Measurements from ENCODE around the gene STUB1. TPM values are rescaled to one million over a fixed set of nuclear protein-coding genes. Genes with fewer than 3 reads are reported as not detected.

The STUB1 gene
- total and polyA plus RNA-seq, 10 of the 15 experiments (the other 5 are each of a cell fraction or from before 2014, with no cell fraction given) = 4.2 to 136 (median 67.1) TPM

DNA sequence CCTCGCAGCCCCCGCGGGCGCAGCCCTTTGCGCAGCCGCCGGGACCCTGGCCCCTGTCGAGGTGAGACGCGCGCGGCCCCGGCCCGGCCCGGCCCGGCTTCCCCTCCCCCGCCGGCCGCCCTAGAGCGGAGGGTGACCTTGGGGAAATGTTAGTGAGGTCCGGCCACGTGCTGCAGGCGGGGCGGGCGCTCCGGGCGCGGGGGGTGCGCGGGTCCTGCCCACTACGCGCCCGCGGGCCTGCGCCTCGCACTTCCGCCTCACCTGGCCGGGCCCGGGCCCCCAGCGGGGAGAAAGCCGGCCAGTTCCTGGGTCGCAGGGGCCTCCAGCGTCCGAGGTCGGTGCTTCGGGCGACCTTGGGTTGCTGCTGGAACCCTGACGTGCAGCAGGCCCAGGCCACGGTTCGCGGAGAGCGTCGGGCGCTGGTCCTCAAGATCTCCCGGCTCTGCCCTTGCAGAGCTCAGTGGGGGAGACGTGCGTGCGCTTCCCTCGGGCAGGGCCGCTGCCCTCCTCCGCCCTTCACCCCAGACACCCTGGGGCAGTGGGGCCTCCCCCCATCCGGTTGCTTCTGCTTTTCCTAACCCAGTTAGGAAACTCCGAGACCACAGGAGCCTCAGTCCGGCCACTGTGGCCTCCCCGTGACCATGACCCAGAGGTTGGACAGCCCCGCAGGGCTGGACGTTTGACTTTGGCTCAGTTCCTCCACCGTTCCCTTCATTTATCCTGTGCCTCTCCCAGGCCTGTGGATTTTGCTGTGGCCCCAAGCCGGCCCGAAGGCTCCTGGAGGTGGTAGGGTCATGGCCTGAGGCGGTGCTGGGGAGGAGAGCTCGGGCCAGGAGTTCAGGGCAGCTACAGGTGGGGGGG, 37.8 kb upstream of the STUB1 start (continued):
- TF ChIP-seq ZNF274 (IDR thresholded peaks at IDR 0.05; ENCODE audit: insufficient read depth, insufficient read length) (no peak), ZZZ3 (IDR thresholded peaks at IDR 0.05; ENCODE audit: control insufficient read depth, insufficient read length, low read depth) (no peak), DPF2 (IDR thresholded peaks at IDR 0.05) (peak; percentile 51; the same call in 1 of the 2 replicates), POU2F2 (IDR thresholded peaks at IDR 0.05; ENCODE audit: borderline replicate concordance, low read depth, low read length) (no peak), MYC (IDR thresholded peaks at IDR 0.05; ENCODE audit: insufficient read depth, insufficient read length, insufficient replicate concordance, low read length, severe bottlenecking) (peak; percentile 74), IKZF1 (conservative IDR thresholded peaks at IDR 0.05) (peak; percentile 39; the same call in 1 of the 2 replicates), MTA3 (IDR thresholded peaks at IDR 0.05; ENCODE audit: borderline replicate concordance, low read length) (no peak)
- TF ChIP-seq, protein P1, sequence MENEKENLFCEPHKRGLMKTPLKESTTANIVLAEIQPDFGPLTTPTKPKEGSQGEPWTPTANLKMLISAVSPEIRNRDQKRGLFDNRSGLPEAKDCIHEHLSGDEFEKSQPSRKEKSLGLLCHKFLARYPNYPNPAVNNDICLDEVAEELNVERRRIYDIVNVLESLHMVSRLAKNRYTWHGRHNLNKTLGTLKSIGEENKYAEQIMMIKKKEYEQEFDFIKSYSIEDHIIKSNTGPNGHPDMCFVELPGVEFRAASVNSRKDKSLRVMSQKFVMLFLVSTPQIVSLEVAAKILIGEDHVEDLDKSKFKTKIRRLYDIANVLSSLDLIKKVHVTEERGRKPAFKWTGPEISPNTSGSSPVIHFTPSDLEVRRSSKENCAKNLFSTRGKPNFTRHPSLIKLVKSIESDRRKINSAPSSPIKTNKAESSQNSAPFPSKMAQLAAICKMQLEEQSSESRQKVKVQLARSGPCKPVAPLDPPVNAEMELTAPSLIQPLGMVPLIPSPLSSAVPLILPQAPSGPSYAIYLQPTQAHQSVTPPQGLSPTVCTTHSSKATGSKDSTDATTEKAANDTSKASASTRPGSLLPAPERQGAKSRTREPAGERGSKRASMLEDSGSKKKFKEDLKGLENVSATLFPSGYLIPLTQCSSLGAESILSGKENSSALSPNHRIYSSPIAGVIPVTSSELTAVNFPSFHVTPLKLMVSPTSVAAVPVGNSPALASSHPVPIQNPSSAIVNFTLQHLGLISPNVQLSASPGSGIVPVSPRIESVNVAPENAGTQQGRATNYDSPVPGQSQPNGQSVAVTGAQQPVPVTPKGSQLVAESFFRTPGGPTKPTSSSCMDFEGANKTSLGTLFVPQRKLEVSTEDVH (IDR thresholded peaks at IDR 0.05; ENCODE audit: low read depth, partially characterized antibody) = no peak

GRCh38 chr16:643050-643368, 37.2 kb upstream of the STUB1 start:
- ChIA-PET RAD21 (ENCODE audit: unreplicated experiment) (no interaction called here), CTCF (interaction anchor here (1.0 kb wide), 1 partner anchor 161 kb away, joined by 3 read pairs; no protein-coding TSS in a partner anchor), SMC1A (ENCODE audit: uncharacterized antibody, unreplicated experiment) (no interaction called here), POLR2A (interaction anchor here (1.3 kb wide), 1 partner anchor 37 kb away, joined by 4 read pairs; the partner anchor contains the start of gene STUB1)
- H4K20me1 ChIP-seq (ENCODE audit: control insufficient read depth, insufficient read depth) = no peaks in the 10 kb centered on the region
- no peaks in the 10 kb centered on the region; a peak in 2 of 4 replicates for H3K36me3 ChIP-seq (ENCODE audit: control insufficient read depth in 2 of 2, insufficient read depth in 2 of 2, low read length in 1 of 2)
- H3K27me3 ChIP-seq (replicated peaks in 1 of 2; ENCODE audit: control insufficient read depth in 2 of 2, insufficient read depth in 2 of 2, low read length in 1 of 2) = no peaks in the 10 kb centered on the region
- peaks cover 8% of the 10 kb centered on the region for H3K4me1 ChIP-seq (ENCODE audit: control insufficient read depth, insufficient read depth, low read length)
- intact Hi-C loops (cut with micrococcal nuclease; ENCODE audit: unreplicated experiment) (no loop called here), in situ Hi-C loops (cut with MboI) (no loop called here)
- H3K79me2 ChIP-seq (ENCODE audit: control insufficient read depth, insufficient read depth, low read length) = peaks cover 35% of the 10 kb centered on the region
- peak overlapping the region; percentile 89 for H3K9ac ChIP-seq (ENCODE audit: control insufficient read depth, insufficient read depth, low read length)
- DNase-seq (ENCODE audit: low read depth, low spot score) = no peak
- peak overlapping the region; percentile 98 for H3K4me3 ChIP-seq
- no peaks in the 10 kb centered on the region for H3K9me3 ChIP-seq (replicated peaks; ENCODE audit: control insufficient read depth, insufficient read depth, low read length)
- no peak for TF ChIP-seq EED (IDR thresholded peaks at IDR 0.05; ENCODE audit: low read depth)
- no peak for TF ChIP-seq CBX5 (IDR thresholded peaks at IDR 0.05; ENCODE audit: low read depth)
- TF ChIP-seq RCOR1 (conservative IDR thresholded peaks at IDR 0.05; ENCODE audit: low read depth, low read length) = no peak
- TF ChIP-seq, protein P2, sequence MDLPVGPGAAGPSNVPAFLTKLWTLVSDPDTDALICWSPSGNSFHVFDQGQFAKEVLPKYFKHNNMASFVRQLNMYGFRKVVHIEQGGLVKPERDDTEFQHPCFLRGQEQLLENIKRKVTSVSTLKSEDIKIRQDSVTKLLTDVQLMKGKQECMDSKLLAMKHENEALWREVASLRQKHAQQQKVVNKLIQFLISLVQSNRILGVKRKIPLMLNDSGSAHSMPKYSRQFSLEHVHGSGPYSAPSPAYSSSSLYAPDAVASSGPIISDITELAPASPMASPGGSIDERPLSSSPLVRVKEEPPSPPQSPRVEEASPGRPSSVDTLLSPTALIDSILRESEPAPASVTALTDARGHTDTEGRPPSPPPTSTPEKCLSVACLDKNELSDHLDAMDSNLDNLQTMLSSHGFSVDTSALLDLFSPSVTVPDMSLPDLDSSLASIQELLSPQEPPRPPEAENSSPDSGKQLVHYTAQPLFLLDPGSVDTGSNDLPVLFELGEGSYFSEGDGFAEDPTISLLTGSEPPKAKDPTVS (IDR thresholded peaks at IDR 0.05; ENCODE audit: low read depth, low read length) = no peak
- TF ChIP-seq MTA3 (IDR thresholded peaks at IDR 0.05; ENCODE audit: borderline replicate concordance, low read length) = no peak
- TF ChIP-seq SREBF2 (IDR thresholded peaks at IDR 0.05; ENCODE audit: low read length) = no peak
- peak overlapping the region; percentile 72 for H3K4me2 ChIP-seq (ENCODE audit: control insufficient read depth, insufficient read depth)
- WGBS (ENCODE audit: insufficient coverage, insufficient replicate concordance, low lambda C conversion rate, missing lambda C conversion rate) = 23% methylated on average over 12 of the region's 13 CpGs
- ATAC-seq = no peak; the same call in 2 of the 3 replicates
- no peak overlapping the region for H2AFZ ChIP-seq (ENCODE audit: control insufficient read depth, low read depth, low read length)
- FAIRE-seq = no peak
- H3K27ac ChIP-seq (ENCODE audit: control insufficient read depth, insufficient read depth) = peak overlapping the region; percentile 83
- no TSS peak for BruUV-seq (replicated peaks)
